Measurements from ENCODE around the gene EDA.

- TF ChIP-seq CTCF (IDR thresholded peaks at IDR 0.05 in 2 of 3, conservative IDR thresholded peaks at IDR 0.05 in 1 of 3; ENCODE audit: control insufficient read depth in 2 of 3, extremely low read depth in 1 of 3, insufficient read depth in 1 of 3, low read depth in 3 of 3, low read length in 3 of 3) (no peak), CEBPB (IDR thresholded peaks at IDR 0.05; ENCODE audit: borderline replicate concordance in 1 of 2, low read depth in 2 of 2, low read length in 2 of 2) (no peak), STAT3 (IDR thresholded peaks at IDR 0.05; ENCODE audit: low read depth, low read length) (no peak), MAX (IDR thresholded peaks at IDR 0.05; ENCODE audit: low read depth, low read length) (no peak), EED (IDR thresholded peaks at IDR 0.05; ENCODE audit: low read depth) (no peak), TCF12 (IDR thresholded peaks at IDR 0.05; ENCODE audit: low read depth, low read length) (no peak), ZBTB40 (IDR thresholded peaks at IDR 0.05; ENCODE audit: borderline replicate concordance) (no peak), EP300 (IDR thresholded peaks at IDR 0.05; ENCODE audit: borderline replicate concordance in 1 of 2, control insufficient read depth in 1 of 2, low read depth in 2 of 2, low read length in 2 of 2) (no peak), EZH2 (IDR thresholded peaks at IDR 0.05; ENCODE audit: borderline replicate concordance, control insufficient read depth, low read depth, low read length) (no peak), ATF3 (IDR thresholded peaks at IDR 0.05; ENCODE audit: borderline replicate concordance, extremely low read depth, low read depth, low read length) (no peak), ZBTB11 (CRISPR knock-in tag; IDR thresholded peaks at IDR 0.05) (no peak), PBX3 (IDR thresholded peaks at IDR 0.05; ENCODE audit: insufficient replicate concordance, low read depth, low read length) (no peak), EGR1 (IDR thresholded peaks at IDR 0.05; ENCODE audit: borderline replicate concordance in 1 of 2, low read depth in 2 of 2, low read length in 2 of 2) (no peak), USF2 (IDR thresholded peaks at IDR 0.05; ENCODE audit: borderline replicate concordance, low read depth, low read length) (no peak)
Measured at GRCh38 chrX:70022616-70023015, 406.7 kb downstream of the EDA start.
